Vagina (tissue), 2 donors: Measurements from ENCODE around the gene TPP1.
A peak's percentile ranks its signal among the peaks of the same experiment; 100 is the strongest.

Source experiments
- POLR2A ChIP-seq, 2 donors: fragments of 450-650 bp; IDR thresholded peaks; one replicate each; pipeline ENCODE4 v1.6.1; 2017; ENCODE audit warnings: antibody characterized with exemption in 2 of 2, mild to moderate bottlenecking in 2 of 2, moderate library complexity in 2 of 2
- POLR2AphosphoS5 ChIP-seq, 2 donors: sonication (generic); formaldehyde crosslinking; IDR thresholded peaks; one replicate each; pipeline ENCODE4 v1.9.0; 2017; ENCODE audit warnings: antibody characterized with exemption in 2 of 2, mild to moderate bottlenecking in 2 of 2, low read depth in 1 of 2; ENCODE audit not compliant: insufficient read depth in 1 of 2
- TF ChIP-seq, protein P1 (sequence below), 3 experiments: fragments of 450-650 bp in 2 of 3; fragments of 200-600 bp in 1 of 3; sonication (generic) in 1 of 3; IDR thresholded peaks; one replicate each; pipeline ENCODE4 v1.5.1; 2017 to 2019; ENCODE audit warnings: antibody characterized with exemption in 3 of 3, mild to moderate bottlenecking in 2 of 3, moderate library complexity in 2 of 3

GRCh38 chr11:6603287-6604080, 15.7 kb downstream of the TPP1 start, which contains the start of the genes ILK and RRP8:
- TF ChIP-seq, protein P1, sequence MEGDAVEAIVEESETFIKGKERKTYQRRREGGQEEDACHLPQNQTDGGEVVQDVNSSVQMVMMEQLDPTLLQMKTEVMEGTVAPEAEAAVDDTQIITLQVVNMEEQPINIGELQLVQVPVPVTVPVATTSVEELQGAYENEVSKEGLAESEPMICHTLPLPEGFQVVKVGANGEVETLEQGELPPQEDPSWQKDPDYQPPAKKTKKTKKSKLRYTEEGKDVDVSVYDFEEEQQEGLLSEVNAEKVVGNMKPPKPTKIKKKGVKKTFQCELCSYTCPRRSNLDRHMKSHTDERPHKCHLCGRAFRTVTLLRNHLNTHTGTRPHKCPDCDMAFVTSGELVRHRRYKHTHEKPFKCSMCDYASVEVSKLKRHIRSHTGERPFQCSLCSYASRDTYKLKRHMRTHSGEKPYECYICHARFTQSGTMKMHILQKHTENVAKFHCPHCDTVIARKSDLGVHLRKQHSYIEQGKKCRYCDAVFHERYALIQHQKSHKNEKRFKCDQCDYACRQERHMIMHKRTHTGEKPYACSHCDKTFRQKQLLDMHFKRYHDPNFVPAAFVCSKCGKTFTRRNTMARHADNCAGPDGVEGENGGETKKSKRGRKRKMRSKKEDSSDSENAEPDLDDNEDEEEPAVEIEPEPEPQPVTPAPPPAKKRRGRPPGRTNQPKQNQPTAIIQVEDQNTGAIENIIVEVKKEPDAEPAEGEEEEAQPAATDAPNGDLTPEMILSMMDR (IDR thresholded peaks at IDR 0.05), result no peak
- TF ChIP-seq POLR2AphosphoS5 (IDR thresholded peaks at IDR 0.05; ENCODE audit: insufficient read depth in 1 of 2, low read depth in 1 of 2) (peak; percentile 80 to 86), POLR2A (IDR thresholded peaks at IDR 0.05) (peak in 1 of 2 donors; percentile 91)
